ENCODE measurements around the gene LRRC25.

GRCh38 chr19:18385359-18385674 is 12.1 kb downstream of the LRRC25 start:
- TF ChIP-seq CTCF (IDR thresholded peaks at IDR 0.05), result no peak
- no peak for TF ChIP-seq POLR2A (IDR thresholded peaks at IDR 0.05)

All from body of pancreas (tissue), 4 donors.